ENCODE measurements around the gene MPG. TPM values are rescaled to one million over a fixed set of nuclear protein-coding genes. Genes with fewer than 3 reads are reported as not detected.

The MPG gene
- total and polyA plus RNA-seq, 10 of the 15 experiments (the other 5 are each of a cell fraction or from before 2014, with no cell fraction given) = 0.32 to 193 (median 55.7) TPM

DNA sequence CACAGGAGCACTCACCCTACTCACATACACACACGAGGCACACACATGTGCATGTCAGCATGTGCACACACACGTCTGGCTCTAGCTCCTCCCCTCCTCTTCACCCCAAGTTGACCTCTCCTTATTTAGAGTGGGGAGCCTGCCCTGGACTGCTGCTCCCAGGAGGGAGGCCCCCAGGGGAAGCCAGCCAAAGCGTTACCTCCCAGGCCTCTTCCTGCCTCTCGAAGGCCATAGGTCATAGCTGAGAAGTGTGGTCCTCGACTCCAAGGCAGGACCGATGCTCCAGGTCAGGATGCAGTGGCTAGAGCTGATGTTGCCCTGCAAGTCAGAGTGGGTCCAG lies 43.4 kb upstream of the MPG start (continued):
- TF ChIP-seq JUNB (IDR thresholded peaks at IDR 0.05) = no peak
- TF ChIP-seq, protein P1, sequence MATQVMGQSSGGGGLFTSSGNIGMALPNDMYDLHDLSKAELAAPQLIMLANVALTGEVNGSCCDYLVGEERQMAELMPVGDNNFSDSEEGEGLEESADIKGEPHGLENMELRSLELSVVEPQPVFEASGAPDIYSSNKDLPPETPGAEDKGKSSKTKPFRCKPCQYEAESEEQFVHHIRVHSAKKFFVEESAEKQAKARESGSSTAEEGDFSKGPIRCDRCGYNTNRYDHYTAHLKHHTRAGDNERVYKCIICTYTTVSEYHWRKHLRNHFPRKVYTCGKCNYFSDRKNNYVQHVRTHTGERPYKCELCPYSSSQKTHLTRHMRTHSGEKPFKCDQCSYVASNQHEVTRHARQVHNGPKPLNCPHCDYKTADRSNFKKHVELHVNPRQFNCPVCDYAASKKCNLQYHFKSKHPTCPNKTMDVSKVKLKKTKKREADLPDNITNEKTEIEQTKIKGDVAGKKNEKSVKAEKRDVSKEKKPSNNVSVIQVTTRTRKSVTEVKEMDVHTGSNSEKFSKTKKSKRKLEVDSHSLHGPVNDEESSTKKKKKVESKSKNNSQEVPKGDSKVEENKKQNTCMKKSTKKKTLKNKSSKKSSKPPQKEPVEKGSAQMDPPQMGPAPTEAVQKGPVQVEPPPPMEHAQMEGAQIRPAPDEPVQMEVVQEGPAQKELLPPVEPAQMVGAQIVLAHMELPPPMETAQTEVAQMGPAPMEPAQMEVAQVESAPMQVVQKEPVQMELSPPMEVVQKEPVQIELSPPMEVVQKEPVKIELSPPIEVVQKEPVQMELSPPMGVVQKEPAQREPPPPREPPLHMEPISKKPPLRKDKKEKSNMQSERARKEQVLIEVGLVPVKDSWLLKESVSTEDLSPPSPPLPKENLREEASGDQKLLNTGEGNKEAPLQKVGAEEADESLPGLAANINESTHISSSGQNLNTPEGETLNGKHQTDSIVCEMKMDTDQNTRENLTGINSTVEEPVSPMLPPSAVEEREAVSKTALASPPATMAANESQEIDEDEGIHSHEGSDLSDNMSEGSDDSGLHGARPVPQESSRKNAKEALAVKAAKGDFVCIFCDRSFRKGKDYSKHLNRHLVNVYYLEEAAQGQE (IDR thresholded peaks at IDR 0.05; ENCODE audit: low read depth, low read length) = no peak
- no peak for TF ChIP-seq ZBTB33 (IDR thresholded peaks at IDR 0.05)
- TF ChIP-seq, protein P2, sequence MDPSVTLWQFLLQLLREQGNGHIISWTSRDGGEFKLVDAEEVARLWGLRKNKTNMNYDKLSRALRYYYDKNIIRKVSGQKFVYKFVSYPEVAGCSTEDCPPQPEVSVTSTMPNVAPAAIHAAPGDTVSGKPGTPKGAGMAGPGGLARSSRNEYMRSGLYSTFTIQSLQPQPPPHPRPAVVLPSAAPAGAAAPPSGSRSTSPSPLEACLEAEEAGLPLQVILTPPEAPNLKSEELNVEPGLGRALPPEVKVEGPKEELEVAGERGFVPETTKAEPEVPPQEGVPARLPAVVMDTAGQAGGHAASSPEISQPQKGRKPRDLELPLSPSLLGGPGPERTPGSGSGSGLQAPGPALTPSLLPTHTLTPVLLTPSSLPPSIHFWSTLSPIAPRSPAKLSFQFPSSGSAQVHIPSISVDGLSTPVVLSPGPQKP (IDR thresholded peaks at IDR 0.05; ENCODE audit: low read depth, low read length) = no peak
- TF ChIP-seq NBN (IDR thresholded peaks at IDR 0.05) = 0 out of 2 replicates have a peak, but pooled peaks have one; percentile 4
- no peak for TF ChIP-seq CHD1 (IDR thresholded peaks at IDR 0.05; ENCODE audit: low read depth, low read length)
- no peak for TF ChIP-seq ZBTB11 (CRISPR knock-in tag; IDR thresholded peaks at IDR 0.05)
- TF ChIP-seq CBX5 (IDR thresholded peaks at IDR 0.05; ENCODE audit: low read depth) = no peak
- TF ChIP-seq E2F8 (IDR thresholded peaks at IDR 0.05; ENCODE audit: low read depth, partially characterized antibody) = no peak
- no peak for TF ChIP-seq ZNF622 (IDR thresholded peaks at IDR 0.05)
- TF ChIP-seq SPI1 (IDR thresholded peaks at IDR 0.05; ENCODE audit: borderline replicate concordance, insufficient read depth, low read depth, low read length) = no peak
- TF ChIP-seq FOS (IDR thresholded peaks at IDR 0.05; ENCODE audit: borderline replicate concordance, extremely low read depth, insufficient read length) = no peak
- TF ChIP-seq CBFB (IDR thresholded peaks at IDR 0.05; ENCODE audit: low read depth) = no peak
- TF ChIP-seq RCOR1 (conservative IDR thresholded peaks at IDR 0.05; ENCODE audit: low read depth, low read length) = no peak

Measured in GM12878 (cell line).